ENCODE results near the gene NRL.

The NRL gene

DNA sequence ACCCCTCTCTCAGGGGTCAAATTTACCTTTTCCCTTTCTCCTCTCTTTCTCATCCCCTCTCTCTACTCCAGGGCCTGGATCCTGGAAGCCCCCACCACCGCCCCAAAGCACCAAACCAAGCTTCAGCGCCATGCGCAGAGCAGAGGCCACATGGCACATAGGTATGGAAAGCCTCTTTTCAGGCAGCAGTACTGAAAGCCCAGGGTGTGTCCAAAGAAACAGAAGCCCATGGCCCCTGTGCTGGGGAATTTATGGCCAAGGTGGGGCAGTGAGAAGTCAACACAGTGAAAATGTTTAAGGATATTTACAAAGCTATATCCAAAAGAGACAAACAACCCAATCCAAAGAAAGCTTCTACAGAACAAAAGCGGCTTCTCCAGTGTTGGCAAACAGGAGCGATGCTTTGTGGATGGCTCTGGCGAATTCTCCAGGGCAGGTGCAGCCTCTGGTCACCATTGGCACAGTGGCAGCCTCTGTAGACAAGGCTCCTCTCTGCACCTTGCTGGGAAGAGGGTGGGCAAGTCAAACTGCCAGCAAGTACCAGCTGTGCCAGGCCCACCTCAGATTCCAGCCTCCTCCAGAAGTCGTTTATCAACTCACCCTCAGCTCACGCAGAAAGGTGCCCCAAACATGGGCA, 48.1 kb downstream of the NRL start:
- peaks cover 20% of the 10 kb centered on the region for H3K27me3 Mint-ChIP-seq
- ATAC-seq (replicated peaks; ENCODE audit: extremely low read depth, poor library complexity, severe bottlenecking), result no peak
- no peak overlapping the region for H3K4me3 Mint-ChIP-seq
- DNase-seq (ENCODE audit: low spot score in 2 of 2), result no peak
- no peaks in the 10 kb centered on the region for H3K9me3 Mint-ChIP-seq
- peaks cover 5% of the 10 kb centered on the region for H3K4me1 Mint-ChIP-seq
- H3K27ac Mint-ChIP-seq (ENCODE audit: low read depth), result no peak overlapping the region
- no peaks in the 10 kb centered on the region for H3K36me3 Mint-ChIP-seq (ENCODE audit: insufficient read depth)

- Mint-ChIP-seq H3K36me3 (ENCODE audit: insufficient read depth) (no peaks in the 10 kb centered on the region), H3K9me3 (no peaks in the 10 kb centered on the region), H3K27ac (ENCODE audit: low read depth) (no peak overlapping the region), H3K4me3 (no peak overlapping the region), H3K27me3 (peaks cover 9% of the 10 kb centered on the region), H3K4me1 (no peaks in the 10 kb centered on the region)
- DNase-seq (ENCODE audit: low spot score in 2 of 2) (no peak), ATAC-seq (replicated peaks; ENCODE audit: extremely low read depth, poor library complexity, severe bottlenecking) (no peak)
Measured at GRCh38 chr14:24065408-24065807, 49.3 kb downstream of the NRL start.

DNA sequence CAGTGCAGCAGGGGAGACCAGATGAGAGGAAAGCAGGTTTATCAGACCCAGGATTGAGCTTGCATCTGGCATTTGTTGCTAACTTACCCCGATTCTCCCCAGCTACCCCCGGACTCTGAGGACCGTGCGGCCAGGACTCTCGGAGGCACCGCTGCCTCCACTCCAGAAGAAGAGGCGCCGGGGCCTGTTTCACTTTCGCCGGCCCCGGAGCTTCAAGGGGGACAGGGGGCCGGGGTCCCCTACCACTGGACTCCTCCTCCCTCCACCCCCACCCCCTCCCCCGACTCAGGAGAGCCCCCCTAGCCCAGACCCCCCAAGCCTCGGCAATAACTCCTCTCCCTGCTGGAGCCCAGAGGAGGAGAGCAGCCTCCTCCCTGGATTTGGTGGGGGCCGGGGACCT, 49.9 kb downstream of the NRL start:
- H3K27ac Mint-ChIP-seq (ENCODE audit: low read depth), result no peak overlapping the region
- H3K36me3 Mint-ChIP-seq (ENCODE audit: insufficient read depth), result no peaks in the 10 kb centered on the region
- H3K4me1 Mint-ChIP-seq, result no peaks in the 10 kb centered on the region
- H3K27me3 Mint-ChIP-seq, result peaks cover 8% of the 10 kb centered on the region
- no peak overlapping the region for H3K4me3 Mint-ChIP-seq
- DNase-seq (ENCODE audit: low spot score in 2 of 2), result no peak
- no peaks in the 10 kb centered on the region for H3K9me3 Mint-ChIP-seq
- no peak for ATAC-seq (replicated peaks; ENCODE audit: extremely low read depth, poor library complexity, severe bottlenecking)

DNA sequence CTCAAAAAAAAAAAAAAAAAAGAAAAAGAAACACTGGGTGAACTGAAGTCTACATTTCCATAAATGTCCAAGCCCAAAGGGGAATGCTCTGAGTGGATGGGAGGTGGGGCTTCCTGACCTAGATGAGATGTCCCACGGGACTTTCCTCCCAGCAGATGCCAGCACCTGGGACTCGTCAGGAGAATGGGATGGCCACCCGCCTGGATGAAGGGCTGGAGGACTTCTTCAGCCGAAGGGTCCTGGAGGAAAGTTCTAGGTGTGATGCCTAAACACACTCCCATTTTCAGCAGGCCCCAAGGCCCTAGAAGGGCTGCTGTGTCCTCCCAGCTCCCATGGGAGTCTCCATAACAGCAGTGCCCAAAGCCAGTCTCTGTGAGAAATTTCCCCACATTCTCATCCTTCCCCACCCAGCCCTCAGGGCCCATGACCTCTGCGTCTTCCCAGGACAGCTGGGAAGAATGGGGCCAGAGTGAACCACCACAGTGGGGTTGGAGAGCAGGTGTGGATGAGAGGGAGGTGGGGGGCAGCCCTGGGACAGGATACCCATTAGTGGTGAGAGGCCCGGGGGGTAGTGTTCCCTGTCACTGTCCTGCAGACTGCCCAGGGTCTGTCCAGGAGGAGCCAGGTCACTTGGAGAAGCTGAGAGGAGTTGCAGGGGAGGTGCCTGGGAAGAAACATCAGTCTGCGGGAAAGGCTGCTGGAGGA, 50.5 kb downstream of the NRL start:
- H3K4me3 Mint-ChIP-seq, result no peak overlapping the region
- H3K27ac Mint-ChIP-seq (ENCODE audit: low read depth), result no peak overlapping the region
- H3K36me3 Mint-ChIP-seq (ENCODE audit: insufficient read depth), result no peaks in the 10 kb centered on the region
- DNase-seq (ENCODE audit: low spot score in 2 of 2) (no peak), ATAC-seq (replicated peaks; ENCODE audit: extremely low read depth, poor library complexity, severe bottlenecking) (no peak)
- H3K9me3 Mint-ChIP-seq, result no peaks in the 10 kb centered on the region
- H3K27me3 Mint-ChIP-seq, result peaks cover 2% of the 10 kb centered on the region
- H3K4me1 Mint-ChIP-seq, result no peaks in the 10 kb centered on the region

- peak overlapping the region; percentile 54 for H3K27ac Mint-ChIP-seq (ENCODE audit: low read depth)
- H3K36me3 Mint-ChIP-seq (ENCODE audit: insufficient read depth), result peaks cover 3% of the 10 kb centered on the region
- H3K4me1 Mint-ChIP-seq, result peaks cover under 1% of the 10 kb centered on the region
- no peaks in the 10 kb centered on the region for H3K27me3 Mint-ChIP-seq
- no peaks in the 10 kb centered on the region for H3K9me3 Mint-ChIP-seq
- DNase-seq (ENCODE audit: low spot score in 2 of 2), result no peak
- no peak for ATAC-seq (replicated peaks; ENCODE audit: extremely low read depth, poor library complexity, severe bottlenecking)
- no peak overlapping the region for H3K4me3 Mint-ChIP-seq
Measured at GRCh38 chr14:24063263-24063836, 51.4 kb downstream of the NRL start.

GRCh38 chr14:24062216-24062980, 52.4 kb downstream of the NRL start:
- H3K27me3 Mint-ChIP-seq, result no peaks in the 10 kb centered on the region
- no peaks in the 10 kb centered on the region for H3K9me3 Mint-ChIP-seq
- no peak for DNase-seq (ENCODE audit: low spot score in 2 of 2)
- H3K36me3 Mint-ChIP-seq (ENCODE audit: insufficient read depth), result peaks cover 3% of the 10 kb centered on the region
- ATAC-seq (replicated peaks; ENCODE audit: extremely low read depth, poor library complexity, severe bottlenecking), result no peak
- H3K27ac Mint-ChIP-seq (ENCODE audit: low read depth), result peak overlapping the region; percentile 54
- H3K4me3 Mint-ChIP-seq, result no peak overlapping the region
- peaks cover 5% of the 10 kb centered on the region for H3K4me1 Mint-ChIP-seq

- ATAC-seq (replicated peaks; ENCODE audit: extremely low read depth, poor library complexity, severe bottlenecking) (no peak), DNase-seq (ENCODE audit: low spot score in 2 of 2) (no peak)
- H3K4me3 Mint-ChIP-seq, result no peak overlapping the region
- peaks cover 3% of the 10 kb centered on the region for H3K36me3 Mint-ChIP-seq (ENCODE audit: insufficient read depth)
- H3K4me1 Mint-ChIP-seq, result peaks cover 5% of the 10 kb centered on the region
- no peaks in the 10 kb centered on the region for H3K9me3 Mint-ChIP-seq
- H3K27ac Mint-ChIP-seq (ENCODE audit: low read depth), result no peak overlapping the region
- no peaks in the 10 kb centered on the region for H3K27me3 Mint-ChIP-seq
Measured at GRCh38 chr14:24060984-24061913, 53.5 kb downstream of the NRL start.

DNA sequence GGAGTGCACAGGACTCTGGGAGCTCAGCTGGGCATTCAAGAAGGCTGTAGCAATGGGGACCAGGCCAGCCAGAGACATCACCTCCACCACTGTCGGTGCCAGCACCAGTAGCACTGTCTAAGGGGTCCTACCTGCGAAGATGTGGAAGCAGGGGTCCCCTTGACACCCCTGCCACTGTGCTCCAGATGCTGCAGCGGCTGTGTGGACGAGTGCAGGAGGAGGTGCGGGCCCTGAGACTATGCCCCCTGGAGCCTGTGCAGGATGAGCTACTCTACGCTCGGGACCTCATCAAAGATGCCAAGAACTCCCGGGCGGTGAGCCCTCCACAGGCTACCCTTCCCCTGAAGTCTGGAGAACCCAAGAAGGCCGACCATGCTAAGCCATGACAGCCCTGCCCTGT, 54.3 kb downstream of the NRL start:
- no peak overlapping the region for H3K4me3 Mint-ChIP-seq
- no peaks in the 10 kb centered on the region for H3K9me3 Mint-ChIP-seq
- H3K27me3 Mint-ChIP-seq, result no peaks in the 10 kb centered on the region
- DNase-seq (ENCODE audit: low spot score in 2 of 2) (no peak), ATAC-seq (replicated peaks; ENCODE audit: extremely low read depth, poor library complexity, severe bottlenecking) (no peak)
- H3K36me3 Mint-ChIP-seq (ENCODE audit: insufficient read depth), result peaks cover 3% of the 10 kb centered on the region
- peaks cover 5% of the 10 kb centered on the region for H3K4me1 Mint-ChIP-seq
- H3K27ac Mint-ChIP-seq (ENCODE audit: low read depth), result no peak overlapping the region

- Mint-ChIP-seq H3K4me1 (peaks cover 5% of the 10 kb centered on the region), H3K27ac (ENCODE audit: low read depth) (no peak overlapping the region), H3K36me3 (ENCODE audit: insufficient read depth) (peaks cover 3% of the 10 kb centered on the region), H3K4me3 (no peak overlapping the region), H3K9me3 (no peaks in the 10 kb centered on the region), H3K27me3 (no peaks in the 10 kb centered on the region)
- DNase-seq (ENCODE audit: low spot score in 2 of 2) (no peak), ATAC-seq (replicated peaks; ENCODE audit: extremely low read depth, poor library complexity, severe bottlenecking) (no peak)
Measured at GRCh38 chr14:24059841-24060388, 54.8 kb downstream of the NRL start.

GRCh38 chr14:24058951-24059475, 55.7 kb downstream of the NRL start:
- no peaks in the 10 kb centered on the region for H3K9me3 Mint-ChIP-seq
- no peak for DNase-seq (ENCODE audit: low spot score in 2 of 2)
- H3K36me3 Mint-ChIP-seq (ENCODE audit: insufficient read depth), result peaks cover 3% of the 10 kb centered on the region
- peaks cover 5% of the 10 kb centered on the region for H3K4me1 Mint-ChIP-seq
- no peak for ATAC-seq (replicated peaks; ENCODE audit: extremely low read depth, poor library complexity, severe bottlenecking)
- H3K27me3 Mint-ChIP-seq, result no peaks in the 10 kb centered on the region
- H3K4me3 Mint-ChIP-seq, result no peak overlapping the region
- no peak overlapping the region for H3K27ac Mint-ChIP-seq (ENCODE audit: low read depth)

DNA sequence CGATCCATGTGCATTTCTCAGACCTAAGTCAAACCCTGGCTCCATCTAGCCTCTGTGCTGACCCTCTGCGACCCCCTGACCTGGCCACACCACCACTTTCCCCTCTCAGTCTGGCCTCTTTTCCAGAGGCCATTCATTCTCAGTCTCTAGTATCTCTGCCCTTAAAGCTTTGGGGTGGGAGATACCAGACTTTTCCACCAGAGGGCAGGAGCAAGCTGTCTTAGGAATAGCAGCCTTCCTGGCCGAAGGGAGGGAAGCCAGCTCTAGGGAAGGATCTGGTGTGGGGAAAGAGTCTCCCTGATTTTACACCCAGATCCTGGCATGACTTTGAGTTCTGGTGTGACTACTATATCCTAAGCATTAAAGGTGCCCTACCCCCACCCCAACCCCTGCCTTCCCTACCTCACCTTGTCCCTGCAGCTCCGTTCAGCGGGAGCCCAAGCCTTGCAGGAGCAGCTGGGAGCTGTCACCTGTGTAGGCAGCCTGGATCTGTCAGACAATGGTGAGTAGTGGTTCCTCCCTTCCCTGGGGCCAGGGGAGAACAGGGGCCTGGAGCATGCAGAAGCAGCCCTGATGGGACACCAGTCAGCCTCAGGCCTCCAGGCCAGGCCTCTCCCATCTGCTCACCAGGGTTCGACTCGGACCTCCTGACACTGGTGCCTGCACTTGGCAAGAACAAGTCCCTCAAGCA, 56.3 kb downstream of the NRL start:
- Mint-ChIP-seq H3K4me3 (no peak overlapping the region), H3K36me3 (ENCODE audit: insufficient read depth) (peaks cover 3% of the 10 kb centered on the region), H3K27me3 (no peaks in the 10 kb centered on the region), H3K27ac (ENCODE audit: low read depth) (peak overlapping the region; percentile 19), H3K9me3 (no peaks in the 10 kb centered on the region), H3K4me1 (peaks cover 10% of the 10 kb centered on the region)
- ATAC-seq (replicated peaks; ENCODE audit: extremely low read depth, poor library complexity, severe bottlenecking), result peak; percentile 56
- peak in 1 of 2 donors; percentile 51 for DNase-seq (ENCODE audit: low spot score in 2 of 2)
